Right lobe of liver (tissue), 6 donors: ENCODE results near the gene KCNT1. TPM values are rescaled to one million over a fixed set of nuclear protein-coding genes. Genes with fewer than 3 reads are reported as not detected.

Experiments used
- ATAC-seq, 4 donors: fragments of 200-7000 bp; cut with Tn5 transposase; one replicate each; pipeline ENCODE4 v1.9.1; 2020; ENCODE audit warnings: mild to moderate bottlenecking in 4 of 4, moderate library complexity in 4 of 4
- DNase-seq, 3 donors: peaks; one replicate each; pipeline ENCODE4 v3.0.0-alpha.2; 2020
- H3K27ac ChIP-seq, 3 donors: fragments of 200-600 bp; one replicate each; pipeline ENCODE4 v1.8.0; 2022
- H3K27me3 ChIP-seq, 2 donors: fragments of 200-600 bp; one replicate each; pipeline ENCODE4 v1.8.0; 2022
- H3K36me3 ChIP-seq, 4 donors: fragments of 200-600 bp; sonication (generic) in 1 of 4; one replicate each; pipeline versions ENCODE4 v1.5.1 to v1.8.0; 2017 to 2022; ENCODE audit warnings: control low read depth in 1 of 4
- H3K4me1 ChIP-seq, 4 donors: fragments of 200-600 bp; sonication (generic) in 1 of 4; one replicate each; pipeline versions ENCODE4 v1.5.1 to v1.8.0; 2017 to 2022; ENCODE audit warnings: control low read depth in 1 of 4
- H3K4me3 ChIP-seq, 3 donors: fragments of 200-600 bp; one replicate each; pipeline ENCODE4 v1.8.0; 2022
- H3K9me3 ChIP-seq, 4 donors: fragments of 200-600 bp; sonication (generic) in 1 of 4; one replicate each; pipeline versions ENCODE4 v1.5.1 to v1.8.0; 2017 to 2022; ENCODE audit warnings: control low read depth in 1 of 4
- CTCF ChIP-seq, 4 donors: fragments of 200-600 bp in 3 of 4; fragments of 450-650 bp in 1 of 4; IDR thresholded peaks; one replicate each; pipeline versions ENCODE4 v1.5.1 to v1.8.0; 2016 to 2022; ENCODE audit warnings: antibody characterized with exemption in 4 of 4, mild to moderate bottlenecking in 2 of 4
- POLR2A ChIP-seq: fragments of 450-650 bp; IDR thresholded peaks from one replicate; pipeline ENCODE4 v1.6.1; 2017; ENCODE audit warnings: antibody characterized with exemption, mild to moderate bottlenecking
- WGBS: methylation state at CpG from one replicate; pipeline ENCODE4 v1.1.6; 2018; ENCODE audit warnings: low coverage, low lambda C conversion rate; ENCODE audit not compliant: insufficient coverage; ENCODE audit errors: missing lambda C conversion rate; 5-methylcytosine and 5-hydroxymethylcytosine counted together
- intact Hi-C, 2 donors: fragments of 100-400 bp; cut with DNase I; formaldehyde crosslinking; loops; one replicate each; pipeline versions ENCODE4 v1.11.2 to v1.14.1; 2022
- total RNA-seq, 6 experiments: library from RNA; depleted of rRNA in 2 of 6; stranded (reverse); fragments of >200 nt in 2 of 6; fragmentation: NEBNext Ultra II Directional in 3 of 6; extraction: Animal tissue kit (Norgen Biotek cat#: 25700) in 3 of 6; gene quantifications; one replicate each; pipeline versions ENCODE4 v1.1.0 to v1.2.4, GENCODE V29; 2016 to 2023
- donor health status: DM: no; HTN: yes; CAD: no.
- donor health status: DM: no; HTN: no; CAD: no.
- donor health status: DM: no; HTN: no; CAD: no.
- donor health status: DM: no; HTN: yes; CAD: no.
- donor health status: DM: no; HTN: yes; CAD: no.

Gene KCNT1
- total RNA-seq, 6 experiments from 2014 or later, result not detected

GRCh38 chr9:135759676-135760300 is 57.8 kb downstream of the KCNT1 start:
- Histone ChIP-seq H3K27ac (no peak overlapping the region), H3K9me3 (no peaks in the 10 kb centered on the region), H3K27me3 (no peaks in the 10 kb centered on the region), H3K4me3 (no peak overlapping the region), H3K4me1 (no peaks in the 10 kb centered on the region), H3K36me3 (no peaks in the 10 kb centered on the region)
- TF ChIP-seq POLR2A (no peak), CTCF (IDR thresholded peaks at IDR 0.05) (no peak)
- intact Hi-C loops, result no loop called here
- ATAC-seq (no peak), DNase-seq (no peak)
- 89% methylated on average over 13 of the region's 24 CpGs for WGBS

GRCh38 chr9:135760465-135760864 is 58.5 kb downstream of the KCNT1 start:
- 60% methylated on average over 1 of the region's 12 CpGs for WGBS
- Histone ChIP-seq H3K36me3 (no peaks in the 10 kb centered on the region), H3K27ac (no peak overlapping the region), H3K9me3 (no peaks in the 10 kb centered on the region), H3K27me3 (no peaks in the 10 kb centered on the region), H3K4me1 (no peaks in the 10 kb centered on the region), H3K4me3 (no peak overlapping the region)
- no peak for TF ChIP-seq POLR2A
- no peak for TF ChIP-seq CTCF (IDR thresholded peaks at IDR 0.05)
- no peak for ATAC-seq
- intact Hi-C loops, result no loop called here
- no peak for DNase-seq

- Histone ChIP-seq H3K27ac (no peak overlapping the region), H3K36me3 (no peaks in the 10 kb centered on the region), H3K27me3 (no peaks in the 10 kb centered on the region), H3K4me3 (no peak overlapping the region), H3K4me1 (no peaks in the 10 kb centered on the region), H3K9me3 (no peaks in the 10 kb centered on the region)
- DNase-seq, result no peak
- no peak for ATAC-seq
- WGBS, result 44% methylated on average over 8 of the region's 20 CpGs
- intact Hi-C loops, result no loop called here
- TF ChIP-seq POLR2A (no peak), CTCF (IDR thresholded peaks at IDR 0.05) (no peak)
These were observed 59.3 kb downstream of the KCNT1 start for GRCh38 chr9:135761150-135761844.

- no peak for TF ChIP-seq CTCF (IDR thresholded peaks at IDR 0.05)
- no peak for TF ChIP-seq POLR2A
These were observed 59.8 kb downstream of the KCNT1 start for GRCh38 chr9:135761845-135762168.

More at GRCh38 chr9:135761845-135762168, 59.8 kb downstream of the KCNT1 start:
- H3K27me3 ChIP-seq, result no peaks in the 10 kb centered on the region
- ATAC-seq (no peak), DNase-seq (no peak)
- no peaks in the 10 kb centered on the region for H3K9me3 ChIP-seq
- intact Hi-C loops, result no loop called here
- H3K27ac ChIP-seq, result no peak overlapping the region
- H3K4me3 ChIP-seq, result no peak overlapping the region
- 71% methylated on average over 8 of the region's 16 CpGs for WGBS
- no peaks in the 10 kb centered on the region for H3K36me3 ChIP-seq
- H3K4me1 ChIP-seq, result no peaks in the 10 kb centered on the region
